NCI-H146 (cell line): ENCODE data around the gene ECSIT.
A peak's percentile ranks its signal among the peaks of the same experiment; 100 is the strongest.
"Not testable (repeated sequence)": the region's sequence is repeated elsewhere in the genome, so short reads cannot be mapped to it uniquely, and the experiment has no call there.

Experiments used
- DNase-seq: peaks from one replicate; lab custom pipeline; 2025; lab: John Stamatoyannopoulos, UW

Gene ECSIT

GRCh38 chr19:11528551-11529341 is at the start of gene ECSIT:
TSS of gene ECSIT (minus strand) at chr19:11529134. CDS start at chr19:11519170, 9,964 bp downstream.
- peak; percentile 99 for DNase-seq

GRCh38 chr19:11577451-11578257 is 48.7 kb upstream of the ECSIT start, which contains the start of gene ACP5:
TSS of gene ACP5 (minus strand) at chr19:11577645. CDS start at chr19:11577317, 328 bp downstream.
- DNase-seq: no peak

- no peak for DNase-seq
Measured at GRCh38 chr19:11576227-11576626, 47.3 kb upstream of the ECSIT start.

- DNase-seq: no peak
Measured at GRCh38 chr19:11574689-11575088, 45.8 kb upstream of the ECSIT start.

- not testable (repeated sequence) for DNase-seq
Measured at GRCh38 chr19:11573763-11574162, 44.8 kb upstream of the ECSIT start.

GRCh38 chr19:11573354-11573753 is 44.4 kb upstream of the ECSIT start:
- not testable (repeated sequence) for DNase-seq

GRCh38 chr19:11570039-11570462 is 41.1 kb upstream of the ECSIT start:
- peak; percentile 21 for DNase-seq

GRCh38 chr19:11566164-11566563 is 37.2 kb upstream of the ECSIT start:
- DNase-seq: no peak

GRCh38 chr19:11565649-11565980 is 36.7 kb upstream of the ECSIT start:
- not testable (repeated sequence) for DNase-seq

GRCh38 chr19:11564082-11564807 is 35.3 kb upstream of the ECSIT start:
- DNase-seq: not testable (repeated sequence)

- no peak for DNase-seq
Measured at GRCh38 chr19:11563532-11563931, 34.6 kb upstream of the ECSIT start.

GRCh38 chr19:11560404-11561051 is 31.6 kb upstream of the ECSIT start:
- peak; percentile 86 for DNase-seq

GRCh38 chr19:11558881-11559828 is 30.2 kb upstream of the ECSIT start, which contains the start of gene ELOF1:
TSS of gene ELOF1 (minus strand) at chr19:11559230. CDS start at chr19:11554347, 4,883 bp downstream.
- DNase-seq: peak; percentile 100

GRCh38 chr19:11556634-11557420 is 27.9 kb upstream of the ECSIT start:
- no peak for DNase-seq

GRCh38 chr19:11555246-11555645 is 26.3 kb upstream of the ECSIT start:
- no peak for DNase-seq

GRCh38 chr19:11554160-11554559 is 25.2 kb upstream of the ECSIT start:
- DNase-seq: no peak

GRCh38 chr19:11552666-11553372 is 23.9 kb upstream of the ECSIT start:
- no peak for DNase-seq

GRCh38 chr19:11551603-11552235 is 22.8 kb upstream of the ECSIT start:
- DNase-seq: no peak

GRCh38 chr19:11550265-11550664 is 21.3 kb upstream of the ECSIT start:
- DNase-seq: no peak
